GM12878 (cell line): ENCODE data around the gene LTV1. TPM values are rescaled to one million over a fixed set of nuclear protein-coding genes. Genes with fewer than 3 reads are reported as not detected.

Experiments used
- ATAC-seq: fragments of 200-7000 bp; cut with Tn5 transposase; 3 replicates; pipeline ENCODE4 v1.9.1; 2020; ENCODE audit warnings: mild to moderate bottlenecking, moderate library complexity
- BruUV-seq: library from RNA; stranded (reverse); fragments of 400-500 nt; replicated peaks from 2 replicates; lab custom pipeline; 2021; lab: Mats Ljungman, UMichigan
- CTCF ChIA-PET: fragments of 300-600 bp; sonication (Branson Sonifier 250); formaldehyde crosslinking; extraction: SDS; loops from one replicate; lab custom pipeline; 2021; ENCODE audit warnings: inconsistent platforms; lab: Yijun Ruan, JAX
- POLR2A ChIA-PET: fragments of 350-600 bp; formaldehyde crosslinking; extraction: SDS; loops from one replicate; lab custom pipeline; 2021; ENCODE audit warnings: inconsistent platforms; lab: Charles Lee
- RAD21 ChIA-PET: fragments of 300-600 bp; sonication (Branson Sonifier 250); formaldehyde crosslinking; loops from one replicate; lab custom pipeline; 2023; ENCODE audit warnings: antibody characterized with exemption; ENCODE audit not compliant: unreplicated experiment; lab: Charles Lee
- SMC1A ChIA-PET: fragments of 300-600 bp; sonication (Branson Sonifier 250); formaldehyde crosslinking; loops from one replicate; lab custom pipeline; 2023; ENCODE audit not compliant: unreplicated experiment, uncharacterized antibody; lab: Charles Lee
- DNase-seq: peaks from one replicate; pipeline ENCODE4 v3.0.0-alpha.2; 2011; ENCODE audit warnings: low read depth, low spot score
- FAIRE-seq: peaks from 3 replicates; lab custom pipeline; 2011; peaks lifted over from hg19 to GRCh38; lab: Jason Lieb, UNC
- H2AFZ ChIP-seq: 2 replicates; pipeline ENCODE4 v1.6.0; 2011; ENCODE audit warnings: low read depth, low read length, control low read depth; ENCODE audit not compliant: control insufficient read depth
- H3K27ac ChIP-seq: 2 replicates; pipeline ENCODE4 v1.5.1; 2011; ENCODE audit warnings: control low read depth; ENCODE audit not compliant: control insufficient read depth, insufficient read depth
- H3K27me3 ChIP-seq, 2 experiments: replicated peaks in 1 of 2; 2 replicates each; pipeline versions ENCODE4 v1.6.0 to v1.6.1; 2011; ENCODE audit warnings: low read length in 1 of 2; ENCODE audit not compliant: control insufficient read depth in 2 of 2, insufficient read depth in 2 of 2
- H3K36me3 ChIP-seq, 2 experiments: 2 replicates each; pipeline ENCODE4 v1.5.1; 2011; ENCODE audit warnings: low read length in 1 of 2; ENCODE audit not compliant: control insufficient read depth in 2 of 2, insufficient read depth in 2 of 2
- H3K4me1 ChIP-seq: 2 replicates; pipeline ENCODE4 v1.6.1; 2011; ENCODE audit warnings: mild to moderate bottlenecking, low read length, moderate library complexity, mixed read lengths; ENCODE audit not compliant: control insufficient read depth, insufficient read depth
- H3K4me2 ChIP-seq: 2 replicates; pipeline ENCODE4 v1.6.0; 2011; ENCODE audit warnings: control low read depth; ENCODE audit not compliant: control insufficient read depth, insufficient read depth
- H3K4me3 ChIP-seq: fragments of 200-600 bp; sonication (generic); 2 replicates; pipeline ENCODE4 v1.5.1; 2016
- H3K79me2 ChIP-seq: 2 replicates; pipeline ENCODE4 v1.6.0; 2011; ENCODE audit warnings: low read length; ENCODE audit not compliant: control insufficient read depth, insufficient read depth
- H3K9ac ChIP-seq: 2 replicates; pipeline ENCODE4 v1.8.0; 2011; ENCODE audit warnings: low read length, control low read depth, mixed read lengths; ENCODE audit not compliant: control insufficient read depth, insufficient read depth
- H3K9me3 ChIP-seq: replicated peaks from 3 replicates; pipeline ENCODE4 v1.5.1; 2011; ENCODE audit warnings: mild to moderate bottlenecking, low read length; ENCODE audit not compliant: control insufficient read depth, insufficient read depth
- H4K20me1 ChIP-seq: 2 replicates; pipeline ENCODE4 v1.6.0; 2011; ENCODE audit not compliant: control insufficient read depth, insufficient read depth
- CREB1 ChIP-seq: IDR thresholded peaks from 2 replicates; pipeline ENCODE4 v1.6.1; 2012; ENCODE audit warnings: low read depth, mild to moderate bottlenecking, inconsistent platforms
- ELK1 ChIP-seq: IDR thresholded peaks from 2 replicates; pipeline ENCODE4 v1.6.1; 2012; ENCODE audit warnings: low read depth, low read length, improper control_type of control experiment
- HSF1 ChIP-seq: fragments of 150-350 bp; IDR thresholded peaks from 2 replicates; pipeline ENCODE4 v1.6.1; 2014; ENCODE audit warnings: mild to moderate bottlenecking, low read depth, low read length
- IKZF2 ChIP-seq, 2 experiments: fragments of 450-650 bp; IDR thresholded peaks; 2 replicates each; pipeline ENCODE4 v1.6.1; 2017; ENCODE audit warnings: mild to moderate bottlenecking in 2 of 2, moderate library complexity in 2 of 2
- JUND ChIP-seq: IDR thresholded peaks from 2 replicates; pipeline ENCODE4 v1.6.1; 2012; ENCODE audit warnings: low read depth, mild to moderate bottlenecking, low read length, improper control_type of control experiment, moderate library complexity
- MYC ChIP-seq: IDR thresholded peaks from 2 replicates; pipeline ENCODE4 v1.6.1; 2011; ENCODE audit warnings: mild to moderate bottlenecking, low read length, moderate library complexity, inconsistent platforms; ENCODE audit not compliant: insufficient read depth, insufficient replicate concordance, insufficient read length, severe bottlenecking
- NKRF ChIP-seq: fragments of 450-650 bp; conservative IDR thresholded peaks from 2 replicates; pipeline ENCODE4 v1.6.1; 2017; ENCODE audit warnings: mild to moderate bottlenecking, moderate library complexity
- NR2C1 ChIP-seq: fragments of 450-650 bp; IDR thresholded peaks from 2 replicates; pipeline ENCODE4 v1.6.1; 2017; ENCODE audit warnings: antibody characterized with exemption, mild to moderate bottlenecking, moderate library complexity
- POLR2A ChIP-seq: IDR thresholded peaks from 2 replicates; pipeline ENCODE4 v1.6.1; 2011; ENCODE audit warnings: low read depth, mild to moderate bottlenecking, low read length
- RAD51 ChIP-seq: fragments of 450-650 bp; IDR thresholded peaks from 2 replicates; pipeline ENCODE4 v1.6.1; 2016; ENCODE audit warnings: moderate library complexity, mild to moderate bottlenecking, inconsistent platforms
- RCOR1 ChIP-seq: conservative IDR thresholded peaks from 2 replicates; pipeline ENCODE4 v1.6.1; 2012; ENCODE audit warnings: low read depth, low read length, improper control_type of control experiment
- SUZ12 ChIP-seq: fragments of 200-600 bp; sonication (generic); IDR thresholded peaks from one replicate; pipeline ENCODE4 v1.6.1; 2018; ENCODE audit warnings: antibody characterized with exemption, mild to moderate bottlenecking; ENCODE audit not compliant: unreplicated experiment
- ZNF274 ChIP-seq: IDR thresholded peaks from one replicate; pipeline ENCODE4 v1.8.0; 2011; ENCODE audit not compliant: insufficient read length, insufficient read depth
- ZNF622 ChIP-seq: fragments of 450-650 bp; IDR thresholded peaks from 2 replicates; pipeline ENCODE4 v1.6.1; 2017; ENCODE audit warnings: mild to moderate bottlenecking, inconsistent platforms
- WGBS: methylation state at CpG from one replicate; pipeline ENCODE4 v1.1.6; 2016; ENCODE audit warnings: low lambda C conversion rate; ENCODE audit not compliant: insufficient replicate concordance, insufficient coverage; ENCODE audit errors: missing lambda C conversion rate; 5-methylcytosine and 5-hydroxymethylcytosine counted together
- in situ Hi-C: fragments of 300-500 bp; cut with MboI; formaldehyde crosslinking; loops from 9 replicates; pipeline ENCODE4 v1.14.3; 2018; ENCODE audit warnings: mixed read lengths
- intact Hi-C: fragments of 100-400 bp; cut with micrococcal nuclease; formaldehyde crosslinking; loops from one replicate; pipeline ENCODE4 v1.14.2; 2022; ENCODE audit not compliant: unreplicated experiment
- polyA plus RNA-seq, 11 experiments: library from polyadenylated mRNA; depleted of rRNA in 4 of 11; unstranded in 6 of 11; stranded (reverse) in 5 of 11; fragments of >200 nt; fragmentation: Nextera tagmentation in 4 of 11; fragmentation: Illumina TruSeq in 1 of 11; extraction: Ambion mirVana in 4 of 11; extraction: Trizol in 1 of 11; gene quantifications; 1 replicate in 1 of 11; 2 replicates in 10 of 11; pipeline versions ENCODE4 v1.2.1 to v1.2.3, GENCODE V29; 2011 to 2016; ENCODE audit warnings: inconsistent platforms in 2 of 11, missing spikeins in 2 of 11, low read depth in 1 of 11
- total RNA-seq, 4 experiments: library from RNA; depleted of rRNA in 3 of 4; stranded (reverse); fragments of >200 nt in 3 of 4; fragmentation: Illumina TruSeq in 1 of 4; extraction: Trizol in 1 of 4; gene quantifications; 2 replicates each; pipeline versions ENCODE4 v1.2.1 to v1.2.3, GENCODE V29; 2013 to 2021
- TF ChIP-seq, protein P1 (sequence below): IDR thresholded peaks from 2 replicates; pipeline ENCODE4 v1.6.1; 2012; ENCODE audit warnings: low read depth, low read length, improper control_type of control experiment
- TF ChIP-seq, protein P2 (sequence below): fragments of 450-650 bp; IDR thresholded peaks from 2 replicates; pipeline ENCODE4 v1.6.1; 2017; ENCODE audit warnings: antibody characterized with exemption, mild to moderate bottlenecking, moderate library complexity

The LTV1 gene
- total and polyA plus RNA-seq, 10 of the 15 experiments (the other 5 are each of a cell fraction or from before 2014, with no cell fraction given), result 22.3 to 66.4 (median 52.0) TPM

DNA sequence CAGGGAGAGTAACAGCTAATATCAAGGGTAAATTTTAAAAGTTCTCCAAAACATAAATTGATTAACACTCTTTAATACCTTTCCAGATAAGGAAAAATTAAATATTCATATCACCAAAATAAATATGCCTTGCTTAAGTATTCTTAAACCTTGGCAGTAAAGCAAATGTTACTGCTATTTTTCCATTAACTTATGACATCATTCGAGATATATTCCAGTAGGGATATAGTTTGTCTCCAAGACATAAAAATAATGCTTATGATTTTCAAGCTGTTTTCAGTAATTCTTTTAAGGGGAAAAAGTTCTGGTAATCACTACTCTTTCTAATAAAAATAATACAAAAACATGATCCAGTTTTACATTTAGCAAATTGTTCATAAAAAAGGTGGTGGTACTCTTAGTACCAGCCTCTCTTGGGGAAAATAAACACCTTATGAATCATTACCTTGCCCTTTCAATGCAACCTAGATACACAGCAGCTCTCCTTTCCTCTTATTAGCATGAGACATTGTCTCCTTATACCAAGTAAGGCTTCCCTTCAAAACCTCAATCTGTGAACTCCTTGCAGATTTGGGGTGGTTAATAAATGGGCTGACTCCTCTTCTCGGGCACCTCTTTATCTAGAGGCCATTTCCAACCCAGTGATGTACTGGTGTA, 31.5 kb upstream of the LTV1 start:
- RAD21 ChIA-PET, result interaction anchor here (0.9 kb wide), 1 partner anchor 18 kb away, joined by 3 read pairs; no protein-coding TSS in a partner anchor
- no peaks in the 10 kb centered on the region for H3K36me3 ChIP-seq
- no peak overlapping the region for H3K9ac ChIP-seq
- no TSS peak for BruUV-seq
- CTCF ChIA-PET, result interaction anchor here (0.6 kb wide), 1 partner anchor 226 kb away, joined by 3 read pairs; no protein-coding TSS in a partner anchor
- WGBS, result 59% methylated on average over 2 of the region's 2 CpGs
- no peak overlapping the region for H3K27ac ChIP-seq
- H3K4me3 ChIP-seq, result no peak overlapping the region
- no peak overlapping the region for H2AFZ ChIP-seq
- no peak overlapping the region for H3K4me2 ChIP-seq
- SMC1A ChIA-PET, result interaction anchor here (1.1 kb wide), 1 partner anchor 90 kb away, joined by 3 read pairs; no protein-coding TSS in a partner anchor
- intact Hi-C loops (no loop called here), in situ Hi-C loops (no loop called here)
- H3K79me2 ChIP-seq, result no peaks in the 10 kb centered on the region
- H4K20me1 ChIP-seq, result no peaks in the 10 kb centered on the region
- H3K9me3 ChIP-seq, result no peaks in the 10 kb centered on the region
- POLR2A ChIA-PET, result no interaction called here
- FAIRE-seq (no peak), DNase-seq (no peak), ATAC-seq (no peak)
- H3K27me3 ChIP-seq, result no peaks in the 10 kb centered on the region
- H3K4me1 ChIP-seq, result no peaks in the 10 kb centered on the region
- TF ChIP-seq ZNF274 (no peak), MYC (no peak), ELK1 (no peak), RCOR1 (no peak), CREB1 (no peak), IKZF2 (IDR thresholded peaks at IDR 0.05) (no peak), NR2C1 (no peak), SUZ12 (no peak), JUND (no peak), HSF1 (no peak), POLR2A (no peak), ZNF622 (no peak), NKRF (no peak), RAD51 (no peak)
- TF ChIP-seq, protein P1, sequence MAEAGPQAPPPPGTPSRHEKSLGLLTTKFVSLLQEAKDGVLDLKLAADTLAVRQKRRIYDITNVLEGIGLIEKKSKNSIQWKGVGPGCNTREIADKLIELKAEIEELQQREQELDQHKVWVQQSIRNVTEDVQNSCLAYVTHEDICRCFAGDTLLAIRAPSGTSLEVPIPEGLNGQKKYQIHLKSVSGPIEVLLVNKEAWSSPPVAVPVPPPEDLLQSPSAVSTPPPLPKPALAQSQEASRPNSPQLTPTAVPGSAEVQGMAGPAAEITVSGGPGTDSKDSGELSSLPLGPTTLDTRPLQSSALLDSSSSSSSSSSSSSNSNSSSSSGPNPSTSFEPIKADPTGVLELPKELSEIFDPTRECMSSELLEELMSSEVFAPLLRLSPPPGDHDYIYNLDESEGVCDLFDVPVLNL, result no peak
- TF ChIP-seq, protein P2, sequence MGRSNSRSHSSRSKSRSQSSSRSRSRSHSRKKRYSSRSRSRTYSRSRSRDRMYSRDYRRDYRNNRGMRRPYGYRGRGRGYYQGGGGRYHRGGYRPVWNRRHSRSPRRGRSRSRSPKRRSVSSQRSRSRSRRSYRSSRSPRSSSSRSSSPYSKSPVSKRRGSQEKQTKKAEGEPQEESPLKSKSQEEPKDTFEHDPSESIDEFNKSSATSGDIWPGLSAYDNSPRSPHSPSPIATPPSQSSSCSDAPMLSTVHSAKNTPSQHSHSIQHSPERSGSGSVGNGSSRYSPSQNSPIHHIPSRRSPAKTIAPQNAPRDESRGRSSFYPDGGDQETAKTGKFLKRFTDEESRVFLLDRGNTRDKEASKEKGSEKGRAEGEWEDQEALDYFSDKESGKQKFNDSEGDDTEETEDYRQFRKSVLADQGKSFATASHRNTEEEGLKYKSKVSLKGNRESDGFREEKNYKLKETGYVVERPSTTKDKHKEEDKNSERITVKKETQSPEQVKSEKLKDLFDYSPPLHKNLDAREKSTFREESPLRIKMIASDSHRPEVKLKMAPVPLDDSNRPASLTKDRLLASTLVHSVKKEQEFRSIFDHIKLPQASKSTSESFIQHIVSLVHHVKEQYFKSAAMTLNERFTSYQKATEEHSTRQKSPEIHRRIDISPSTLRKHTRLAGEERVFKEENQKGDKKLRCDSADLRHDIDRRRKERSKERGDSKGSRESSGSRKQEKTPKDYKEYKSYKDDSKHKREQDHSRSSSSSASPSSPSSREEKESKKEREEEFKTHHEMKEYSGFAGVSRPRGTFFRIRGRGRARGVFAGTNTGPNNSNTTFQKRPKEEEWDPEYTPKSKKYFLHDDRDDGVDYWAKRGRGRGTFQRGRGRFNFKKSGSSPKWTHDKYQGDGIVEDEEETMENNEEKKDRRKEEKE, result no peak
